HepG2 (cell line): Measurements from ENCODE around the gene PXYLP1. TPM values are rescaled to one million over a fixed set of nuclear protein-coding genes. Genes with fewer than 3 reads are reported as not detected.

Experiments used
- ASH2L ChIP-seq: fragments of 300-600, 200-600 bp; sonication (generic); IDR thresholded peaks from 2 replicates; pipeline ENCODE4 v1.7.0; 2017; ENCODE audit warnings: low read depth, mild to moderate bottlenecking, moderate library complexity, mixed read lengths, low read length; ENCODE audit not compliant: insufficient read length
- DZIP1 ChIP-seq: sonication (generic); formaldehyde crosslinking; IDR thresholded peaks from 2 replicates; pipeline ENCODE4 v1.5.0; 2020; ENCODE audit warnings: mild to moderate bottlenecking, missing genetic modification reagents
- ELF1 ChIP-seq: sonication (generic); formaldehyde crosslinking; IDR thresholded peaks from 2 replicates; pipeline ENCODE4 v1.4.0; 2020; ENCODE audit warnings: missing genetic modification reagents
- FOSL1 ChIP-seq: sonication (generic); formaldehyde crosslinking; IDR thresholded peaks from 2 replicates; pipeline ENCODE4 v1.9.0; 2021; ENCODE audit warnings: missing genetic modification reagents, borderline replicate concordance
- KAT8 ChIP-seq: IDR thresholded peaks from 2 replicates; pipeline ENCODE4 v1.6.1; 2016; ENCODE audit warnings: missing genetic modification reagents, missing compliant biosample characterization
- KDM4B ChIP-seq: sonication (generic); formaldehyde crosslinking; IDR thresholded peaks from 2 replicates; pipeline ENCODE4 v1.4.0; 2020; ENCODE audit warnings: missing genetic modification reagents
- MED8 ChIP-seq: sonication (generic); formaldehyde crosslinking; IDR thresholded peaks from 2 replicates; pipeline ENCODE4 v1.8.1; 2023; ENCODE audit warnings: mild to moderate bottlenecking, missing genetic modification reagents; ENCODE audit not compliant: insufficient replicate concordance
- MLX ChIP-seq: IDR thresholded peaks from 2 replicates; pipeline ENCODE4 v1.6.1; 2016
- MLXIP ChIP-seq: sonication (generic); formaldehyde crosslinking; IDR thresholded peaks from 2 replicates; pipeline ENCODE4 v1.9.0; 2021; ENCODE audit warnings: missing genetic modification reagents, borderline replicate concordance
- NCOA2 ChIP-seq: sonication (generic); formaldehyde crosslinking; IDR thresholded peaks from 2 replicates; pipeline ENCODE4 v1.8.0; 2022; ENCODE audit warnings: inconsistent platforms
- NFYB ChIP-seq: sonication (generic); formaldehyde crosslinking; IDR thresholded peaks from 2 replicates; pipeline ENCODE4 v1.4.0; 2020; ENCODE audit warnings: missing genetic modification reagents
- RFX3 ChIP-seq: IDR thresholded peaks from 2 replicates; pipeline ENCODE4 v1.6.1; 2016; ENCODE audit warnings: missing biosample characterization, missing genetic modification reagents
- SAP130 ChIP-seq: IDR thresholded peaks from 2 replicates; pipeline ENCODE4 v1.6.1; 2016; ENCODE audit warnings: low read depth
- SCMH1 ChIP-seq: sonication (generic); formaldehyde crosslinking; IDR thresholded peaks from 2 replicates; pipeline ENCODE4 v1.9.0; 2021; ENCODE audit warnings: missing genetic modification reagents, mild to moderate bottlenecking, borderline replicate concordance
- SMYD3 ChIP-seq: sonication (generic); formaldehyde crosslinking; IDR thresholded peaks from 2 replicates; pipeline ENCODE4 v1.8.1; 2023; ENCODE audit warnings: mild to moderate bottlenecking, missing genetic modification reagents
- TBP ChIP-seq: sonication (generic); formaldehyde crosslinking; IDR thresholded peaks from 2 replicates; pipeline ENCODE4 v1.5.0; 2020; ENCODE audit warnings: missing genetic modification reagents
- ZFAT ChIP-seq: sonication (generic); formaldehyde crosslinking; conservative IDR thresholded peaks from 2 replicates; pipeline ENCODE4 v1.8.1; 2023; ENCODE audit warnings: missing genetic modification reagents, inconsistent platforms
- ZMYM4 ChIP-seq: sonication (generic); formaldehyde crosslinking; IDR thresholded peaks from 2 replicates; pipeline ENCODE4 v1.8.1; 2023; ENCODE audit warnings: mild to moderate bottlenecking, missing genetic modification reagents
- ZNF10 ChIP-seq: sonication (generic); formaldehyde crosslinking; IDR thresholded peaks from 2 replicates; pipeline ENCODE4 v1.4.0; 2020; ENCODE audit warnings: mild to moderate bottlenecking, low read depth, missing genetic modification reagents, borderline replicate concordance
- ZNF17 ChIP-seq: sonication (generic); formaldehyde crosslinking; IDR thresholded peaks from 2 replicates; pipeline ENCODE4 v1.5.0; 2020; ENCODE audit warnings: mild to moderate bottlenecking, missing genetic modification reagents
- ZNF589 ChIP-seq: sonication (generic); formaldehyde crosslinking; conservative IDR thresholded peaks from 2 replicates; pipeline ENCODE4 v1.8.0; 2022; ENCODE audit warnings: mild to moderate bottlenecking, moderate library complexity, missing genetic modification reagents
- ZNF839 ChIP-seq: sonication (generic); formaldehyde crosslinking; IDR thresholded peaks from 2 replicates; pipeline ENCODE4 v1.4.0; 2020; ENCODE audit warnings: missing genetic modification reagents, mild to moderate bottlenecking, borderline replicate concordance
- polyA plus RNA-seq, 8 experiments: library from polyadenylated mRNA; depleted of rRNA in 3 of 8; stranded (reverse) in 7 of 8; unstranded in 1 of 8; fragments of >200 nt; fragmentation: Illumina TruSeq in 4 of 8; extraction: Trizol in 4 of 8; gene quantifications; 2 replicates each; pipeline versions ENCODE4 v1.2.1 to v1.2.3, GENCODE V29; 2011 to 2016; ENCODE audit warnings: low read depth in 4 of 8, missing spikeins in 1 of 8, mixed read lengths in 1 of 8; ENCODE audit not compliant: insufficient read depth in 1 of 8
- total RNA-seq, 5 experiments: library from RNA; depleted of rRNA; stranded (reverse); fragments of >200 nt; fragmentation: Illumina TruSeq; extraction: Trizol; gene quantifications; 2 replicates each; pipeline ENCODE4 v1.2.3, GENCODE V29; 2016; ENCODE audit warnings: low read depth in 1 of 5
- TF ChIP-seq, protein P1 (sequence below): sonication (generic); formaldehyde crosslinking; IDR thresholded peaks from 2 replicates; pipeline ENCODE4 v1.5.1; 2020; ENCODE audit warnings: mild to moderate bottlenecking, missing genetic modification reagents, borderline replicate concordance
- TF ChIP-seq, protein P2 (sequence below): sonication (generic); formaldehyde crosslinking; IDR thresholded peaks from 2 replicates; pipeline ENCODE4 v1.5.0; 2020; ENCODE audit warnings: missing genetic modification reagents

The PXYLP1 gene
- total and polyA plus RNA-seq, 2 of the 13 experiments (the other 11 are each of a cell fraction or from before 2014, with no cell fraction given): 4.9 to 8.1 TPM

GRCh38 chr3:141192345-141192744 lies 39.3 kb upstream of the PXYLP1 start (continued):
- TF ChIP-seq MLXIP (CRISPR knock-in tag) (no peak), DZIP1 (CRISPR knock-in tag) (no peak), ZNF589 (CRISPR knock-in tag) (no peak), NFYB (no peak), SMYD3 (no peak), ZNF839 (no peak), ZMYM4 (CRISPR knock-in tag) (peak; percentile 68), ZFAT (no peak), KAT8 (CRISPR knock-in tag) (0 out of 2 replicates have a peak, but pooled peaks have one; percentile 38), TBP (CRISPR knock-in tag) (no peak), KDM4B (CRISPR knock-in tag) (peak; percentile 45; the same call in 1 of the 2 replicates), NCOA2 (CRISPR knock-in tag) (0 out of 2 replicates have a peak, but pooled peaks have one; percentile 15), MLX (no peak), SCMH1 (CRISPR knock-in tag) (no peak), SAP130 (0 out of 2 replicates have a peak, but pooled peaks have one; percentile 27), ELF1 (CRISPR knock-in tag) (peak; percentile 47; the same call in 1 of the 2 replicates), ZNF10 (CRISPR knock-in tag) (no peak), ASH2L (no peak), RFX3 (CRISPR knock-in tag) (no peak), FOSL1 (CRISPR knock-in tag) (no peak), MED8 (no peak), ZNF17 (no peak)
- TF ChIP-seq, protein P1, sequence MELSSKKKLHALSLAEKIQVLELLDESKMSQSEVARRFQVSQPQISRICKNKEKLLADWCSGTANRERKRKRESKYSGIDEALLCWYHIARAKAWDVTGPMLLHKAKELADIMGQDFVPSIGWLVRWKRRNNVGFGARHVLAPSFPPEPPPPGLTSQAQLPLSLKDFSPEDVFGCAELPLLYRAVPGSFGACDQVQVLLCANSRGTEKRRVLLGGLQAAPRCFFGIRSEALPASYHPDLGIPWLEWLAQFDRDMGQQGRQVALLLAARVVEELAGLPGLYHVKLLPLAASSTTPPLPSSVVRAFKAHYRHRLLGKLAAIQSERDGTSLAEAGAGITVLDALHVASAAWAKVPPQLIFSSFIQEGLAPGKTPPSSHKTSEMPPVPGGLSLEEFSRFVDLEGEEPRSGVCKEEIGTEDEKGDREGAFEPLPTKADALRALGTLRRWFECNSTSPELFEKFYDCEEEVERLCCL: no peak
- TF ChIP-seq, protein P2, sequence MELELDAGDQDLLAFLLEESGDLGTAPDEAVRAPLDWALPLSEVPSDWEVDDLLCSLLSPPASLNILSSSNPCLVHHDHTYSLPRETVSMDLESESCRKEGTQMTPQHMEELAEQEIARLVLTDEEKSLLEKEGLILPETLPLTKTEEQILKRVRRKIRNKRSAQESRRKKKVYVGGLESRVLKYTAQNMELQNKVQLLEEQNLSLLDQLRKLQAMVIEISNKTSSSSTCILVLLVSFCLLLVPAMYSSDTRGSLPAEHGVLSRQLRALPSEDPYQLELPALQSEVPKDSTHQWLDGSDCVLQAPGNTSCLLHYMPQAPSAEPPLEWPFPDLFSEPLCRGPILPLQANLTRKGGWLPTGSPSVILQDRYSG (CRISPR knock-in tag): no peak
